Muscle of leg (tissue), 11 donors: ENCODE results near the gene GRIK1. TPM values are rescaled to one million over a fixed set of nuclear protein-coding genes. Genes with fewer than 3 reads are reported as not detected.

Experiments used
- DNase-seq: peaks from one replicate; pipeline ENCODE4 v3.0.0; 2013
- H3K27ac ChIP-seq: one replicate; pipeline ENCODE4 v1.5.1; 2013; ENCODE audit warnings: mild to moderate bottlenecking, low read length, control low read depth
- H3K27me3 ChIP-seq: one replicate; pipeline ENCODE4 v1.6.1; 2013; ENCODE audit warnings: low read length; ENCODE audit not compliant: control insufficient read depth, insufficient read depth
- H3K36me3 ChIP-seq: one replicate; pipeline ENCODE4 v1.6.1; 2013; ENCODE audit warnings: low read length; ENCODE audit not compliant: control insufficient read depth, insufficient read depth
- H3K4me1 ChIP-seq: one replicate; pipeline ENCODE4 v1.6.1; 2013; ENCODE audit warnings: low read length; ENCODE audit not compliant: control insufficient read depth, insufficient read depth
- H3K4me3 ChIP-seq: one replicate; pipeline ENCODE4 v1.5.1; 2013; ENCODE audit warnings: low read length, control low read depth
- H3K9me3 ChIP-seq: replicated peaks from 2 replicates; pipeline ENCODE4 v1.6.1; 2013; ENCODE audit warnings: low read depth, low read length; ENCODE audit not compliant: control insufficient read depth
- WGBS: methylation state at CpG from one replicate; pipeline ENCODE4 v1.1.5; 2013; ENCODE audit warnings: missing lambda C conversion rate; ENCODE audit not compliant: insufficient coverage; 5-methylcytosine and 5-hydroxymethylcytosine counted together
- polyA plus RNA-seq, 8 donors: library from polyadenylated mRNA; unstranded; fragments of 120-200 nt; gene quantifications; one replicate each; pipeline versions ENCODE4 v1.2.1 to v1.2.3, GENCODE V29; 2013; ENCODE audit warnings: inconsistent platforms in 1 of 8, low replicate concordance in 1 of 8; ENCODE audit not compliant: insufficient read length in 8 of 8, insufficient read depth in 1 of 8
- total RNA-seq: library from RNA; stranded (reverse); fragments of 120-200 nt; gene quantifications from one replicate; pipeline ENCODE4 v1.2.4, GENCODE V29; 2013

Gene GRIK1
- total and polyA plus RNA-seq, 9 donors, result 0.25 to 2.1 (median 0.39) TPM

DNA sequence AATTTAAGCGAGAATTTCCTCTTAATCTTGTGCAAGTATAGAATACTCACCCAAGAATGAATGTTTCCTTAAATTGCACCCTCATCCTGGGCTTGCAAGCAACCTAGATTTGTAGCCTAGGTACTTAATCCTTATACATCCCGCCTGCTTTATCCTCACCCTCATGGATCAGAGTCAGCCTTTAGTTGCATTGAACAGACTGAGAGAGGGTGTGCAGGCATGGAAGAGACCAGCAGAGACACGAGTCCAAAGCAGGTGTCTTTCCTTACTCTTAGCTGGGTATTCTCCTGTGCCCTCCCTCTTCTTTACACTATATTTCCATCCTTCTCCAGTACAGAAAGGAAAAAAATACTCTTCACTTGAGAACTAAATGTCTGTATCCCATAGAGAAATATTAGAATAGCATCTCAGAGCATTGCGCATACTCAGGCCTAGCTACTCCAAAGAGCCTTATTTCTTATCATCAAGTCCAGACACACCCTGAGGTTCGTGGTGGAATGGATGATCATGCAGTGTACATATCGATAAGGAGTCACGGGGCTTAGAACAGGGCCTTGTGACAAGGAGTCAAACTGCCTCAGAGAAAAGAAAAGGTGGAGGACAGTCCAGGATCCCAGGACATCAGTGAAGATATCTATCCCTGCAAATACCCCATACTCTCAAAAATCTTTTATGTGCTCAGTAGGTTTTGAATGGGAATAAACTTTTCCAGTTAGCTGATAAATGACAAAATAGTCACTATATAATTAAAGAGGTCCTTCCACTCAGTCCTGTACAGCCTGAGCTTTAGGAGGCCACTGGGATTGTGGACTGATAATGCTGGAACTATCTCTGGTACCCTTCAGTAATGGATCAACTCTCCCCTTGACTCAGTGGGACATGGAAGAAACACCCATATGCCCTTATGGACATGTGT, 297.9 kb downstream of the GRIK1 start:
- H3K4me1 ChIP-seq, result peaks cover 7% of the 10 kb centered on the region
- no peak for DNase-seq
- H3K27me3 ChIP-seq, result no peaks in the 10 kb centered on the region
- H3K36me3 ChIP-seq, result no peaks in the 10 kb centered on the region
- H3K27ac ChIP-seq, result no peak overlapping the region
- WGBS, result 100% methylated on average over 1 of the region's 7 CpGs
- no peaks in the 10 kb centered on the region for H3K9me3 ChIP-seq
- no peak overlapping the region for H3K4me3 ChIP-seq

DNA sequence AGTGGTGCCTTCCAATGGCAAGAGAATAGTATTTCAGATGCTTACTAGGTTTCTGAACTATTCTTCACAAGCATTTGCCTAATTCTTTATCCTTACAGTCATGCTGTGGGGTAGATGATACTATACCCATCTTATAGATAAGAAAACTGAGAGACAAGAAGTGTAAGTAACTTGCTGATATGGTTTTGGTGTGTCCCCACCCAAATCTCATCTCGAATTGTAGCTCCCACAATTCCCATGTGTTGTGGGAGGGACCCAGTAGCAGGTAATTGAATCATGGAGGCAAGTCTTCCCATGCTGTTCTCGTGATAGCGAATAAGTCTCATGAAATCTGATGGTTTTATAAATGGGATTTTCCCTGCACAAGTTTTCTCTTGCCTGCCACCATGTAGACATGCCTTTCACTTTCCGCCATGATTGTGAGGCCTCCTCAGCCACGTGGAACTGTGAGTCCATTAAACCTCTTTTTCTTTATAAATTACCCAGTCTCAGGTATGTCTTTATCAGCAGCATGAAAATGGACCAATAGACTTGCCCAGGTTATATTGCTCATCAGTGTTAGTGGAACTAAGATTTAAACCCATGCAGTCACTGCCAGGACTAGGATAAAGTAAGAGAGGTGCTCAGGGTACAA, 298.7 kb downstream of the GRIK1 start:
- no peak for DNase-seq
- H3K4me1 ChIP-seq, result peaks cover 9% of the 10 kb centered on the region
- no peaks in the 10 kb centered on the region for H3K27me3 ChIP-seq
- H3K9me3 ChIP-seq, result no peaks in the 10 kb centered on the region
- WGBS, result no CpG with 5 or more reads among the region's 5 CpGs
- H3K27ac ChIP-seq, result no peak overlapping the region
- H3K36me3 ChIP-seq, result no peaks in the 10 kb centered on the region
- no peak overlapping the region for H3K4me3 ChIP-seq

- H3K4me3 ChIP-seq, result no peak overlapping the region
- peak; percentile 22 for DNase-seq
- no peak overlapping the region for H3K27ac ChIP-seq
- H3K27me3 ChIP-seq, result no peaks in the 10 kb centered on the region
- peaks cover 9% of the 10 kb centered on the region for H3K4me1 ChIP-seq
- WGBS, result 0% methylated on average over 1 of the region's 2 CpGs
- H3K9me3 ChIP-seq, result no peaks in the 10 kb centered on the region
- no peaks in the 10 kb centered on the region for H3K36me3 ChIP-seq
These were observed 299.7 kb downstream of the GRIK1 start for GRCh38 chr21:29640080-29640508.

- Histone ChIP-seq H3K27me3 (no peaks in the 10 kb centered on the region), H3K27ac (no peak overlapping the region), H3K4me3 (no peak overlapping the region), H3K4me1 (peaks cover 9% of the 10 kb centered on the region), H3K9me3 (no peaks in the 10 kb centered on the region), H3K36me3 (no peaks in the 10 kb centered on the region)
- DNase-seq, result no peak
- 67% methylated on average over 2 of the region's 5 CpGs for WGBS
These were observed 300.3 kb downstream of the GRIK1 start for GRCh38 chr21:29639366-29640079.

- no peak for DNase-seq
- H3K4me1 ChIP-seq, result peaks cover 9% of the 10 kb centered on the region
- H3K27ac ChIP-seq, result no peak overlapping the region
- H3K36me3 ChIP-seq, result no peaks in the 10 kb centered on the region
- no peak overlapping the region for H3K4me3 ChIP-seq
- H3K27me3 ChIP-seq, result no peaks in the 10 kb centered on the region
- H3K9me3 ChIP-seq, result no peaks in the 10 kb centered on the region
- no CpG with 5 or more reads among the region's 2 CpGs for WGBS
These were observed 301.0 kb downstream of the GRIK1 start for GRCh38 chr21:29638761-29639327.

DNA sequence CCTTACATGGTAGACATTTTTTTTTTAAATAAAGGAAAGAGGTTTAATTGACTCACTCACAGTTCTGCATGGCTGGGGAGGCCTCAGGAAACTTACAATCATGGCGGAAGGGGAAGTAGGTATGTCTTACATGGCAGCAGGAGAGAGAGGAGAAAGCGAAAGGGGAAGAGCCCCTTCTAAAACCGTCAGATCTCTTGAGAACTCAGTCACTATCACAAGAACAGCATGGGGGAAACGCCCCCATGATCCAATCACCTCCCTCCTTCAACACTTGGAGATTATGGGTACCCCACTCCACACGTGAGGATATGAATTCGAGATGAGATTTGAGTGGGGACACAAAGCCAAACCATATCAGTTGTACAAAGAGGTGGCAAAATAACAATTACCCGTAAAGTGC, 301.7 kb downstream of the GRIK1 start:
- no CpG with 5 or more reads among the region's 7 CpGs for WGBS
- Histone ChIP-seq H3K9me3 (no peaks in the 10 kb centered on the region), H3K4me1 (peaks cover 9% of the 10 kb centered on the region), H3K27ac (no peak overlapping the region), H3K27me3 (no peaks in the 10 kb centered on the region), H3K4me3 (no peak overlapping the region), H3K36me3 (no peaks in the 10 kb centered on the region)
- DNase-seq, result no peak

DNA sequence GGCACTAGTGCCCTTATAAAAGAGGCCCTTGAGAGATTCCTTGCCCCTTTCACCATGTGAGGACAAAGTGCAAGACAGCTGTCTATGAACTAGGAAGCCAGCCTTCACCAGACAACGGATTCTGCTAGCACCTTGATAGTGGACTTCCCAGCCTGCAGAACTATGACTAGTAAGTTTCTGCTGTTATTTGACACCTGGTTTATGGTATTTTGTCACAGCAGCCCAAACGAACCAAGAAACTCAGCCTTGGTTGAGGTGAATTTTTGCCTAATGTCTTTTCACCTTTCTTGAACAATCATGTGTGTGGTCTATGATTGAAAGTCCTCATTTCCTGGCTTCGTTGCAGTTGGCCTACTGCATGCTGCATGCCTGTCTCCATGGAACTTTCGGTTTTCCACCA, 302.2 kb downstream of the GRIK1 start:
- Histone ChIP-seq H3K27ac (no peak overlapping the region), H3K9me3 (no peaks in the 10 kb centered on the region), H3K4me1 (peaks cover 9% of the 10 kb centered on the region), H3K36me3 (no peaks in the 10 kb centered on the region), H3K4me3 (no peak overlapping the region), H3K27me3 (no peaks in the 10 kb centered on the region)
- 50% methylated on average over 2 of the region's 4 CpGs for WGBS
- DNase-seq, result no peak

DNA sequence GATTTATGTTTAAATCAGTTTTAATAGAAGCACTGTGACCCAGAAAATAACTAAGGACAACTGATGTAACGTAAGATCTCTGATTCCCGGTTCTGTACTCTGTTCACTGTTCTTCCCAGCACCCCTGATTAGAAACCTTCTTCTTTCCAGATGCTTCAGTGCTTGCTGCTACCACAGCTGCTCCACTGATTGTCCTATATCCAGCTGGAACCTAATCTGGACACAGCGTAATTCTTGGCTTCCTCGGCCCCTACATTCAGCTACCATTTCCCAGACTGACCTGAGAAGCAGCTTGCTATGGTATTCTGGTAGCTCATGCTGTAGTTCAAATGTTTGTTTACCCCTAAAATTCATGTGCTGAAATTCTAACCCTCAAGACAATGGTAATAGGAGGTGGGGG, 302.7 kb downstream of the GRIK1 start:
- no peak overlapping the region for H3K27ac ChIP-seq
- no peak overlapping the region for H3K4me3 ChIP-seq
- H3K9me3 ChIP-seq, result no peaks in the 10 kb centered on the region
- no peaks in the 10 kb centered on the region for H3K27me3 ChIP-seq
- H3K36me3 ChIP-seq, result no peaks in the 10 kb centered on the region
- DNase-seq, result peak; percentile 90
- 43% methylated on average over 2 of the region's 4 CpGs for WGBS
- peaks cover 9% of the 10 kb centered on the region for H3K4me1 ChIP-seq

- H3K9me3 ChIP-seq, result no peaks in the 10 kb centered on the region
- H3K4me3 ChIP-seq, result no peak overlapping the region
- DNase-seq, result no peak
- 76% methylated on average over 4 of the region's 4 CpGs for WGBS
- H3K27me3 ChIP-seq, result no peaks in the 10 kb centered on the region
- H3K36me3 ChIP-seq, result no peaks in the 10 kb centered on the region
- H3K27ac ChIP-seq, result no peak overlapping the region
- peaks cover 9% of the 10 kb centered on the region for H3K4me1 ChIP-seq
These were observed 305.4 kb downstream of the GRIK1 start for GRCh38 chr21:29634418-29634817.

- WGBS, result no CpG with 5 or more reads among the region's 2 CpGs
These were observed 306.0 kb downstream of the GRIK1 start for GRCh38 chr21:29633756-29634155.

More at GRCh38 chr21:29633756-29634155, 306.0 kb downstream of the GRIK1 start:
- no peak for DNase-seq
- no peaks in the 10 kb centered on the region for H3K36me3 ChIP-seq
- peaks cover 9% of the 10 kb centered on the region for H3K4me1 ChIP-seq
- H3K4me3 ChIP-seq, result no peak overlapping the region
- no peaks in the 10 kb centered on the region for H3K9me3 ChIP-seq
- H3K27ac ChIP-seq, result no peak overlapping the region
- no peaks in the 10 kb centered on the region for H3K27me3 ChIP-seq
